SW480 (cell line): ENCODE measurements around the gene NPHP1.
"Not testable (repeated sequence)": the region's sequence is repeated elsewhere in the genome, so short reads cannot be mapped to it uniquely, and the experiment has no call there.

ENCODE experiments used
- DNase-seq: peaks from one replicate; pipeline ENCODE4 v3.0.0-alpha.2; 2016; ENCODE audit warnings: low spot score

NPHP1 gene

GRCh38 chr2:110103061-110103961, 101.5 kb downstream of the NPHP1 start:
- no peak for DNase-seq

GRCh38 chr2:110101901-110102803, 102.7 kb downstream of the NPHP1 start:
- peak; percentile 52 for DNase-seq

GRCh38 chr2:110101280-110101844, 103.5 kb downstream of the NPHP1 start:
- DNase-seq, result peak; percentile 98

GRCh38 chr2:110100880-110101279, 103.9 kb downstream of the NPHP1 start:
- not testable (repeated sequence) for DNase-seq

GRCh38 chr2:110100480-110100879, 104.3 kb downstream of the NPHP1 start:
- no peak for DNase-seq

GRCh38 chr2:110099471-110100225, 105.2 kb downstream of the NPHP1 start:
- DNase-seq, result no peak

- no peak for DNase-seq
Observed at GRCh38 chr2:110099038-110099425, 105.8 kb downstream of the NPHP1 start.

GRCh38 chr2:110097506-110098220, 107.2 kb downstream of the NPHP1 start:
- no peak for DNase-seq

- no peak for DNase-seq
Observed at GRCh38 chr2:110095994-110096633, 108.7 kb downstream of the NPHP1 start.

GRCh38 chr2:110094884-110095534, 109.8 kb downstream of the NPHP1 start:
- DNase-seq, result not testable (repeated sequence)

- not testable (repeated sequence) for DNase-seq
Observed at GRCh38 chr2:110093924-110094323, 110.9 kb downstream of the NPHP1 start.

GRCh38 chr2:110090164-110090563, 114.6 kb downstream of the NPHP1 start:
- not testable (repeated sequence) for DNase-seq

GRCh38 chr2:110083757-110084156, 121.1 kb downstream of the NPHP1 start:
- DNase-seq, result not testable (repeated sequence)

- DNase-seq, result not testable (repeated sequence)
Observed at GRCh38 chr2:110083162-110083561, 121.7 kb downstream of the NPHP1 start.

- DNase-seq, result not testable (repeated sequence)
Observed at GRCh38 chr2:110078104-110078503, 126.7 kb downstream of the NPHP1 start.

- DNase-seq, result not testable (repeated sequence)
Observed at GRCh38 chr2:110075896-110076295, 128.9 kb downstream of the NPHP1 start.
